ENCODE results near the gene AGMAT.
"Not testable (repeated sequence)": the region's sequence is repeated elsewhere in the genome, so short reads cannot be mapped to it uniquely, and the experiment has no call there.

GRCh38 chr1:15604400-15604799, 19.5 kb upstream of the AGMAT start:
- not testable (repeated sequence) for TF ChIP-seq CTCF (IDR thresholded peaks at IDR 0.05; ENCODE audit: control extremely low read depth in 1 of 3, insufficient read depth in 1 of 3, low read depth in 1 of 3, low read length in 3 of 3); SIN3A (conservative IDR thresholded peaks at IDR 0.05 in 1 of 2, IDR thresholded peaks at IDR 0.05 in 1 of 2; ENCODE audit: low read depth in 1 of 2, low read length in 2 of 2); SUZ12 (IDR thresholded peaks at IDR 0.05; ENCODE audit: low read length); EZH2 (IDR thresholded peaks at IDR 0.05; ENCODE audit: low read depth, low read length, severe bottlenecking)
